Esophagus squamous epithelium (tissue), 5 donors: ENCODE results near the gene GCC2. TPM values are rescaled to one million over a fixed set of nuclear protein-coding genes. Genes with fewer than 3 reads are reported as not detected.
A peak's percentile ranks its signal among the peaks of the same experiment; 100 is the strongest.
"Not testable (repeated sequence)": the region's sequence is repeated elsewhere in the genome, so short reads cannot be mapped to it uniquely, and the experiment has no call there.

Experiments
- DNase-seq: peaks from one replicate; lab custom pipeline; 2025; lab: John Stamatoyannopoulos, UW
- H3K27ac ChIP-seq, 4 donors: fragments of 200-600 bp; sonication (generic); one replicate each; pipeline ENCODE4 v1.5.1; 2016 to 2019; ENCODE audit warnings: mild to moderate bottlenecking in 1 of 4
- H3K27me3 ChIP-seq, 4 donors: fragments of 200-600 bp; sonication (generic); 1 replicate in 3 of 4; 2 replicates in 1 of 4; pipeline versions ENCODE4 v1.5.1 to v1.6.0; 2017 to 2021; ENCODE audit warnings: antibody characterized with exemption in 1 of 4
- H3K36me3 ChIP-seq, 3 donors: fragments of 200-600 bp; sonication (generic); one replicate each; pipeline ENCODE4 v1.5.1; 2016 to 2019
- H3K4me1 ChIP-seq, 3 donors: fragments of 200-600 bp; sonication (generic); one replicate each; pipeline ENCODE4 v1.5.1; 2017 to 2019
- H3K4me3 ChIP-seq, 4 donors: fragments of 200-600 bp; sonication (generic); 1 replicate in 3 of 4; 2 replicates in 1 of 4; pipeline ENCODE4 v1.5.1; 2016 to 2019; ENCODE audit warnings: mild to moderate bottlenecking in 2 of 4, moderate library complexity in 1 of 4
- H3K9me3 ChIP-seq, 3 donors: fragments of 200-600 bp; sonication (generic); one replicate each; pipeline ENCODE4 v1.5.1; 2016 to 2019
- CTCF ChIP-seq, 6 experiments: fragments of 450-650 bp in 4 of 6; fragments of 200-600 bp in 2 of 6; sonication (generic) in 2 of 6; IDR thresholded peaks; one replicate each; pipeline ENCODE4 v1.5.1; 2016 to 2019; ENCODE audit warnings: antibody characterized with exemption in 6 of 6, mild to moderate bottlenecking in 4 of 6, moderate library complexity in 4 of 6
- POLR2A ChIP-seq, 4 donors: fragments of 450-650 bp; IDR thresholded peaks; one replicate each; pipeline ENCODE4 v1.6.1; 2017; ENCODE audit warnings: antibody characterized with exemption in 4 of 4, mild to moderate bottlenecking in 4 of 4, moderate library complexity in 3 of 4
- WGBS, 2 donors: methylation state at CpG; one replicate each; pipeline ENCODE4 v1.1.5; 2018; 5-methylcytosine and 5-hydroxymethylcytosine counted together
- intact Hi-C: fragments of 100-400 bp; cut with DNase I; formaldehyde crosslinking; loops from one replicate; pipeline ENCODE4 v1.15.0; 2022
- total RNA-seq, 4 donors: library from RNA; depleted of rRNA; stranded (reverse); fragments of >200 nt; gene quantifications; one replicate each; pipeline ENCODE4 v1.1.0, GENCODE V29; 2016
- donor health status: DM: yes; HTN: yes; CAD: no.

GCC2 gene
- total RNA-seq, 4 donors from 2014 or later, result 11.0 to 31.9 (median 13.7) TPM

- H3K36me3 ChIP-seq, H3K9me3 ChIP-seq, intact Hi-C loops, DNase-seq, H3K4me1 ChIP-seq, H3K27ac ChIP-seq, H3K4me3 ChIP-seq, H3K27me3 ChIP-seq: not testable (repeated sequence)
Measured at GRCh38 chr2:108525258-108525657, 76.3 kb downstream of the GCC2 start.

- Histone ChIP-seq H3K27ac (no peak overlapping the region), H3K36me3 (no peaks in the 10 kb centered on the region), H3K4me1 (peaks cover 0 to 24% (median 10%) of the 10 kb centered on the region in 3 donors), H3K27me3 (no peaks in the 10 kb centered on the region), H3K4me3 (no peak overlapping the region), H3K9me3 (no peaks in the 10 kb centered on the region)
- TF ChIP-seq CTCF (IDR thresholded peaks at IDR 0.05) (no peak), POLR2A (IDR thresholded peaks at IDR 0.05) (no peak)
- 74 to 97% methylated on average over 5 of the region's 5 CpGs for WGBS, 2 donors
- no peak for DNase-seq
- intact Hi-C loops, result no loop called here
Measured at GRCh38 chr2:108531674-108532055, 82.7 kb downstream of the GCC2 start.

- Histone ChIP-seq H3K4me1 (peaks cover 0 to 44% (median 27%) of the 10 kb centered on the region in 3 donors), H3K9me3 (no peaks in the 10 kb centered on the region), H3K27me3 (no peaks in the 10 kb centered on the region), H3K36me3 (no peaks in the 10 kb centered on the region), H3K27ac (peak within 1 kb of the TSS; percentile 94 to 98 (median 98)), H3K4me3 (peak within 1 kb of the TSS; percentile 77 to 94 (median 86))
- intact Hi-C loops, result no loop called here
- peak; percentile 64 for DNase-seq
- TF ChIP-seq CTCF (IDR thresholded peaks at IDR 0.05) (no peak), POLR2A (IDR thresholded peaks at IDR 0.05) (peak in 3 of 4 donors; percentile 39 to 84 (median 54))
- 0% methylated on average over 1 to 3 of the region's 87 CpGs for WGBS, 2 donors
Measured at GRCh38 chr2:108533832-108534583, 85.0 kb downstream of the GCC2 start, which contains the start of gene LIMS1. Gene LIMS1, plus strand, starts transcription at chr2:108534470. Its CDS starts 93 bp downstream, at chr2:108534563.

- DNase-seq, result no peak
- Histone ChIP-seq H3K36me3 (no peaks in the 10 kb centered on the region), H3K4me3 (peak overlapping the region; percentile 77 to 94 (median 86)), H3K27ac (peak overlapping the region; percentile 94 to 98 (median 98)), H3K27me3 (no peaks in the 10 kb centered on the region), H3K9me3 (no peaks in the 10 kb centered on the region), H3K4me1 (peaks cover 0 to 44% (median 27%) of the 10 kb centered on the region in 3 donors)
- TF ChIP-seq POLR2A (IDR thresholded peaks at IDR 0.05) (no peak), CTCF (IDR thresholded peaks at IDR 0.05) (no peak)
- 0% methylated on average over 17 to 32 of the region's 57 CpGs for WGBS, 2 donors
- intact Hi-C loops, result no loop called here
Measured at GRCh38 chr2:108534584-108535356, 85.8 kb downstream of the GCC2 start.

- WGBS, 2 donors, result 9 to 11% methylated on average over 9 of the region's 9 CpGs
- H3K27me3 ChIP-seq, result no peaks in the 10 kb centered on the region
- H3K27ac ChIP-seq, result peak overlapping the region; percentile 94 to 98 (median 98)
- H3K36me3 ChIP-seq, result no peaks in the 10 kb centered on the region
- peak overlapping the region; percentile 77 to 94 (median 86) for H3K4me3 ChIP-seq
- DNase-seq, result no peak
- peaks cover 0 to 44% (median 27%) of the 10 kb centered on the region in 3 donors for H3K4me1 ChIP-seq
- intact Hi-C loops, result no loop called here
- TF ChIP-seq CTCF (IDR thresholded peaks at IDR 0.05) (no peak), POLR2A (IDR thresholded peaks at IDR 0.05) (no peak)
- no peaks in the 10 kb centered on the region for H3K9me3 ChIP-seq
Measured at GRCh38 chr2:108535357-108535631, 86.3 kb downstream of the GCC2 start.
